Ishikawa (cell line): ENCODE results near the gene EGFR.

Experiments used
- EP300 ChIP-seq: IDR thresholded peaks from 2 replicates; pipeline ENCODE4 v1.6.1; 2012; ENCODE audit warnings: borderline replicate concordance
- FOXM1 ChIP-seq: IDR thresholded peaks from 2 replicates; pipeline ENCODE4 v1.6.1; 2012; ENCODE audit warnings: low read depth, borderline replicate concordance
- RAD21 ChIP-seq: IDR thresholded peaks from 2 replicates; pipeline ENCODE4 v1.6.1; 2012; ENCODE audit warnings: low read depth

DNA sequence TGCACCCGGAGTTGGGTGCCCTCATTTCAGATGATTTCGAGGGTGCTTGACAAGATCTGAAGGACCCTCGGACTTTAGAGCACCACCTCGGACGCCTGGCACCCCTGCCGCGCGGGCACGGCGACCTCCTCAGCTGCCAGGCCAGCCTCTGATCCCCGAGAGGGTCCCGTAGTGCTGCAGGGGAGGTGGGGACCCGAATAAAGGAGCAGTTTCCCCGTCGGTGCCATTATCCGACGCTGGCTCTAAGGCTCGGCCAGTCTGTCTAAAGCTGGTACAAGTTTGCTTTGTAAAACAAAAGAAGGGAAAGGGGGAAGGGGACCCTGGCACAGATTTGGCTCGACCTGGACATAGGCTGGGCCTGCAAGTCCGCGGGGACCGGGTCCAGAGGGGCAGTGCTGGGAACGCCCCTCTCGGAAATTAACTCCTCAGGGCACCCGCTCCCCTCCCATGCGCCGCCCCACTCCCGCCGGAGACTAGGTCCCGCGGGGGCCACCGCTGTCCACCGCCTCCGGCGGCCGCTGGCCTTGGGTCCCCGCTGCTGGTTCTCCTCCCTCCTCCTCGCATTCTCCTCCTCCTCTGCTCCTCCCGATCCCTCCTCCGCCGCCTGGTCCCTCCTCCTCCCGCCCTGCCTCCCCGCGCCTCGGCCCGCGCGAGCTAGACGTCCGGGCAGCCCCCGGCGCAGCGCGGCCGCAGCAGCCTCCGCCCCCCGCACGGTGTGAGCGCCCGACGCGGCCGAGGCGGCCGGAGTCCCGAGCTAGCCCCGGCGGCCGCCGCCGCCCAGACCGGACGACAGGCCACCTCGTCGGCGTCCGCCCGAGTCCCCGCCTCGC is at the start of gene EGFR:
- TF ChIP-seq EP300, result 0 out of 2 replicates have a peak, but pooled peaks have one; percentile 0
- no peak for TF ChIP-seq RAD21
- TF ChIP-seq FOXM1, result no peak
